Natural killer cell (primary cell): ENCODE data around the gene NGFR. TPM values are rescaled to one million over a fixed set of nuclear protein-coding genes. Genes with fewer than 3 reads are reported as not detected.

Experiments used
- ATAC-seq, 3 donors: fragments of 150-1000 bp in 2 of 3; fragments of 200-7000 bp in 1 of 3; cut with Tn5 transposase; 1 replicate in 1 of 3; 2 replicates in 2 of 3; pipeline ENCODE4 v1.10.0; 2021; ENCODE audit warnings: mild to moderate bottlenecking in 2 of 3, moderate library complexity in 2 of 3
- DNase-seq, 2 donors: peaks; one replicate each; pipeline versions ENCODE4 v3.0.0 to v3.0.0-alpha.2; 2013 to 2021; ENCODE audit warnings: mixed read lengths in 1 of 2
- H3K27ac ChIP-seq: one replicate; pipeline ENCODE4 v1.5.1; 2013; ENCODE audit warnings: mild to moderate bottlenecking, low read length
- H3K27me3 ChIP-seq: one replicate; pipeline ENCODE4 v1.6.1; 2013; ENCODE audit warnings: low read length; ENCODE audit not compliant: control insufficient read depth, insufficient read depth
- H3K36me3 ChIP-seq: one replicate; pipeline ENCODE4 v1.6.1; 2013; ENCODE audit warnings: low read length; ENCODE audit not compliant: control insufficient read depth, insufficient read depth
- H3K4me1 ChIP-seq: one replicate; pipeline ENCODE4 v1.6.1; 2013; ENCODE audit warnings: low read length; ENCODE audit not compliant: control insufficient read depth, insufficient read depth
- H3K4me3 ChIP-seq: one replicate; pipeline ENCODE4 v1.5.1; 2013; ENCODE audit warnings: low read length
- H3K9me3 ChIP-seq: one replicate; pipeline ENCODE4 v1.6.1; 2013; ENCODE audit warnings: low read length; ENCODE audit not compliant: control insufficient read depth, insufficient read depth
- H3K27ac Mint-ChIP-seq, 2 donors: one replicate each; pipeline ENCODE4 v1.8.0; 2022; ENCODE audit warnings: mild to moderate bottlenecking in 2 of 2, mixed read lengths in 2 of 2, moderate library complexity in 1 of 2
- H3K27me3 Mint-ChIP-seq, 2 donors: one replicate each; pipeline ENCODE4 v1.8.0; 2022; ENCODE audit warnings: low read depth in 2 of 2, mixed read lengths in 2 of 2
- H3K36me3 Mint-ChIP-seq: one replicate; pipeline ENCODE4 v1.8.0; 2022; ENCODE audit warnings: mixed read lengths
- H3K4me1 Mint-ChIP-seq, 2 donors: one replicate each; pipeline ENCODE4 v1.8.0; 2022; ENCODE audit warnings: mixed read lengths in 2 of 2
- H3K4me3 Mint-ChIP-seq: one replicate; pipeline ENCODE4 v1.8.0; 2022; ENCODE audit warnings: mild to moderate bottlenecking, moderate library complexity, mixed read lengths
- H3K9me3 Mint-ChIP-seq, 2 donors: one replicate each; pipeline ENCODE4 v1.8.0; 2022; ENCODE audit warnings: mixed read lengths in 2 of 2
- WGBS: methylation state at CpG from one replicate; pipeline ENCODE4 v1.1.7; 2013; ENCODE audit warnings: missing lambda C conversion rate; ENCODE audit not compliant: insufficient coverage; 5-methylcytosine and 5-hydroxymethylcytosine counted together
- intact Hi-C: fragments of 100-400 bp; cut with micrococcal nuclease; formaldehyde crosslinking; loops from one replicate; pipeline ENCODE4 v1.14.2; 2022
- total RNA-seq, 4 donors: library from RNA; stranded (reverse); fragments of 120-200 nt in 1 of 4; gene quantifications; one replicate each; pipeline versions ENCODE4 v1.2.3 to v1.2.4, GENCODE V29; 2013 to 2022
- TF ChIP-seq, protein P1 (sequence below): fragments of 200-600 bp; IDR thresholded peaks from one replicate; pipeline ENCODE4 v1.8.0; 2022; ENCODE audit warnings: antibody characterized with exemption

NGFR gene
- total RNA-seq, 3 donors from 2014 or later (not counting 1 experiment from before 2014, with no cell fraction given) = 0.91 to 1.8 (median 1.2) TPM

DNA sequence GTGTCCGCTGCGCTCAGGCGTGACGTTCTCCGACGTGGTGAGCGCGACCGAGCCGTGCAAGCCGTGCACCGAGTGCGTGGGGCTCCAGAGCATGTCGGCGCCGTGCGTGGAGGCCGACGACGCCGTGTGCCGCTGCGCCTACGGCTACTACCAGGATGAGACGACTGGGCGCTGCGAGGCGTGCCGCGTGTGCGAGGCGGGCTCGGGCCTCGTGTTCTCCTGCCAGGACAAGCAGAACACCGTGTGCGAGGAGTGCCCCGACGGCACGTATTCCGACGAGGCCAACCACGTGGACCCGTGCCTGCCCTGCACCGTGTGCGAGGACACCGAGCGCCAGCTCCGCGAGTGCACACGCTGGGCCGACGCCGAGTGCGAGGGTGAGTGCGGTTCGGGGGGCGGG lies 11.2 kb downstream of the NGFR start:
- no peaks in the 10 kb centered on the region for H3K4me1 Mint-ChIP-seq
- H3K27ac ChIP-seq = no peak overlapping the region
- whole genome bisulfite sequencing = 94% methylated on average over 53 of the region's 57 CpGs

DNA sequence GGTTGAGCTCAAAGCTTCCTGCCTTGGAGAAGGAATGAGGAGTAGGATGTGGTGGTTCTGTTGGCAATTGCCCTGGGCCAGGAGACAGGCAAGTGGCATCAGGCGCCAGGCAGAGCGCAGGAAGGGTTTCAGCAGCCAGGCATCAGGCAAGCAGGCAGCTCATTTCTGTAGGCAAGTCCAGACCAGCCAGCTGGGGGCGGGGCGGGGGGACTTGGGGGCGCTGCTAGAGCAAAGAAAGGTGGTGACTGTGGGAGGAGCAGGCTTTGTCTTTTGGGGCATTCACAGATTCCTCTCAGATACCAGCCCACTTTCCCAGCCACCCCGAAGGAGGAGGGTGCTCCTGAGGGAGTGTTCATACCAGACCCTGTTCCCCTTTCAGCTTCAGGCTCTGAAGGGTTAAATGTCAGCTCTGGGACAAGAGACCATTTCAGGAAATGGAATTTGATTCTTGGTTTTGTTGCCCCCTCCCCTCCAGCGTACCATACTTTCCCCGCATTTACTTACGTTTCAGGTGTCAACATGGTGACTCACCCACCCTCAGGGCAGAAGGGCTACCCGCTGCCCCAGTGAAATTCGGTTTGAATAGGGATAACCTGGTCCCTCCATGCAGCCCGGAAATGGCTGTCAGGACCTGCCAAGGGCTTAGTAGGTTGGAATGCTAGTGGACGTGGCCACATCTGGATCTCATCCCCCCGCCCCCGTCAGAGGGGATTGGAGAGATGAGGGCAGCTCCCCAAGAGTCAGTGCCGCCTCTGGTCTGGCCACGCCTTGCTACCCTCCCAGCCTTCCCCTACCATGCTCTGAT lies 13.2 kb downstream of the NGFR start:
- H3K27ac ChIP-seq = no peak overlapping the region
- Mint-ChIP-seq H3K36me3 (no peaks in the 10 kb centered on the region), H3K4me3 (no peak overlapping the region), H3K4me1 (no peaks in the 10 kb centered on the region), H3K27ac (no peak overlapping the region), H3K9me3 (no peaks in the 10 kb centered on the region), H3K27me3 (peaks cover 22 to 26% of the 10 kb centered on the region in 2 donors)
- H3K4me1 ChIP-seq = peaks cover 10% of the 10 kb centered on the region
- intact Hi-C loops = no loop called here
- no peaks in the 10 kb centered on the region for H3K27me3 ChIP-seq
- ATAC-seq (no peak), DNase-seq (no peak)
- TF ChIP-seq, protein P1, sequence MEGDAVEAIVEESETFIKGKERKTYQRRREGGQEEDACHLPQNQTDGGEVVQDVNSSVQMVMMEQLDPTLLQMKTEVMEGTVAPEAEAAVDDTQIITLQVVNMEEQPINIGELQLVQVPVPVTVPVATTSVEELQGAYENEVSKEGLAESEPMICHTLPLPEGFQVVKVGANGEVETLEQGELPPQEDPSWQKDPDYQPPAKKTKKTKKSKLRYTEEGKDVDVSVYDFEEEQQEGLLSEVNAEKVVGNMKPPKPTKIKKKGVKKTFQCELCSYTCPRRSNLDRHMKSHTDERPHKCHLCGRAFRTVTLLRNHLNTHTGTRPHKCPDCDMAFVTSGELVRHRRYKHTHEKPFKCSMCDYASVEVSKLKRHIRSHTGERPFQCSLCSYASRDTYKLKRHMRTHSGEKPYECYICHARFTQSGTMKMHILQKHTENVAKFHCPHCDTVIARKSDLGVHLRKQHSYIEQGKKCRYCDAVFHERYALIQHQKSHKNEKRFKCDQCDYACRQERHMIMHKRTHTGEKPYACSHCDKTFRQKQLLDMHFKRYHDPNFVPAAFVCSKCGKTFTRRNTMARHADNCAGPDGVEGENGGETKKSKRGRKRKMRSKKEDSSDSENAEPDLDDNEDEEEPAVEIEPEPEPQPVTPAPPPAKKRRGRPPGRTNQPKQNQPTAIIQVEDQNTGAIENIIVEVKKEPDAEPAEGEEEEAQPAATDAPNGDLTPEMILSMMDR = no peak
- no peaks in the 10 kb centered on the region for H3K9me3 ChIP-seq
- WGBS = 41% methylated on average over 17 of the region's 17 CpGs
- H3K4me3 ChIP-seq = no peak overlapping the region
- no peaks in the 10 kb centered on the region for H3K36me3 ChIP-seq

More for the DNA sequence above, 11.2 kb downstream of the NGFR start:
- no peak overlapping the region for H3K4me3 Mint-ChIP-seq
- H3K9me3 ChIP-seq = no peaks in the 10 kb centered on the region
- DNase-seq (no peak), ATAC-seq (no peak)
- H3K36me3 Mint-ChIP-seq = no peaks in the 10 kb centered on the region
- H3K27me3 ChIP-seq = peaks cover 4% of the 10 kb centered on the region
- TF ChIP-seq, protein P1 = no peak
- H3K27ac Mint-ChIP-seq = no peak overlapping the region
- H3K4me3 ChIP-seq = no peak overlapping the region
- no peaks in the 10 kb centered on the region for H3K36me3 ChIP-seq
- H3K27me3 Mint-ChIP-seq = peaks cover 22 to 29% of the 10 kb centered on the region in 2 donors
- H3K4me1 ChIP-seq = no peaks in the 10 kb centered on the region
- intact Hi-C loops = no loop called here
- no peaks in the 10 kb centered on the region for H3K9me3 Mint-ChIP-seq

DNA sequence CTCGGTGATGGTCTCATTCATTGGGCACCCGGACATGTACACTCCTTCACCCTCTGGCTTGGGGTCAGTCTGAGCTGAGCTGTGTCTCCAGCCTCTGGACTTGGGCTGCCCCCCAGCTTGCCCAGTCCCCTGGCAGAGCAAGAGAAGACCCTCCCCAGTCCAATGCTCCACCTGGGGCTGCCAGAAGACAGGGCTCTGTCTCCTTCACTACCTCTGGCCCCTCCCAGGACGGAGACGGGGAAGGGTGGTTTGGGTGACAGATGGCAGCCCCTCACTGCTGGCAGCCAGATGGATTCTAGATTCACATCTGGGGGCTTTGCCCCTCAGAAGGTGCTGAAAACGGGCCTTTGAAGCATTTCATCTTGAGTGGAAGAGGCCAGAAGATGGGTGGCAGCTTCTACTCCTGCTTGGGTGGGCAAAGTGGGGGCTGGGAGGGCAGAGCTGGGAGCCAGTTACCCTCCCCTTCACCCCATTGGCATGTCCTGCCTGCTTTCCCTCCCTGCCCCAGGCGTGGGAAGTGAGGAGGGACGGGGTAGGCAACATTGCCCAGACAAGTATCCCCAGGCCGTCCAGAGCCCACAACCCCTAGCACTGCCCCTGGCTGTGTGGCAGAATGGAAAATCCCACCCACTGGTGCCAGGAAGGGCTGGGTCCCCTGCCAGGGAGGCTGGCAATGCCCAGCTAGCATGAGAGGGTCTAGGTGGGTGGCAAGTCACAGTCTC lies 13.9 kb downstream of the NGFR start:
- no peaks in the 10 kb centered on the region for H3K27me3 ChIP-seq
- H3K36me3 Mint-ChIP-seq = no peaks in the 10 kb centered on the region
- H3K27ac ChIP-seq = no peak overlapping the region
- intact Hi-C loops = no loop called here
- H3K4me1 Mint-ChIP-seq = no peaks in the 10 kb centered on the region
- H3K4me3 Mint-ChIP-seq = no peak overlapping the region
- no peak overlapping the region for H3K4me3 ChIP-seq
- H3K27ac Mint-ChIP-seq = no peak overlapping the region
- DNase-seq (no peak), ATAC-seq (no peak)
- no peaks in the 10 kb centered on the region for H3K36me3 ChIP-seq
- TF ChIP-seq, protein P1 = no peak
- 72% methylated on average over 8 of the region's 8 CpGs for WGBS
- H3K27me3 Mint-ChIP-seq = peaks cover 15 to 21% of the 10 kb centered on the region in 2 donors
- H3K9me3 Mint-ChIP-seq = no peaks in the 10 kb centered on the region
- no peaks in the 10 kb centered on the region for H3K9me3 ChIP-seq
- peaks cover 17% of the 10 kb centered on the region for H3K4me1 ChIP-seq
